AG04450 (cell line): ENCODE measurements around the gene PRR5L. TPM values are rescaled to one million over a fixed set of nuclear protein-coding genes. Genes with fewer than 3 reads are reported as not detected.

Experiments used
- CTCF ChIA-PET: fragments of 300-600, 350-600 bp; formaldehyde crosslinking; extraction: SDS; loops from one replicate; lab custom pipeline; 2022; ENCODE audit warnings: antibody characterized with exemption, inconsistent platforms; lab: Charles Lee
- POLR2A ChIA-PET: fragments of 350-600 bp; formaldehyde crosslinking; extraction: SDS; loops from one replicate; lab custom pipeline; 2021; ENCODE audit warnings: antibody characterized with exemption, inconsistent platforms; lab: Yijun Ruan, JAX
- DNase-seq: peaks from one replicate; pipeline ENCODE4 v3.0.0-alpha.2; 2011; ENCODE audit warnings: low read depth, low spot score
- H3K27ac ChIP-seq: one replicate; pipeline ENCODE4 v1.5.1; 2012; ENCODE audit warnings: low read depth, low read length, control low read depth
- H3K27me3 ChIP-seq: one replicate; pipeline ENCODE4 v1.6.0; 2012; ENCODE audit warnings: low read length; ENCODE audit not compliant: control insufficient read depth, insufficient read depth
- H3K4me3 ChIP-seq: 2 replicates; pipeline ENCODE4 v1.5.1; 2011; ENCODE audit warnings: mild to moderate bottlenecking, low read depth, low read length, control low read depth
- H3K9me3 ChIP-seq: 2 replicates; pipeline ENCODE4 v1.5.1; 2012; ENCODE audit warnings: low read length; ENCODE audit not compliant: control insufficient read depth, insufficient read depth
- polyA plus RNA-seq: library from polyadenylated mRNA; depleted of rRNA; stranded (reverse); fragments of >200 nt; gene quantifications from 2 replicates; pipeline ENCODE4 v1.2.3, GENCODE V29; 2011
- TF ChIP-seq, protein P1 (sequence below): IDR thresholded peaks from 2 replicates; pipeline ENCODE4 v1.5.1; 2011; ENCODE audit warnings: low read depth, low read length, control low read depth, inconsistent platforms

The PRR5L gene
- polyA plus RNA-seq, 1 experiment, result 3.4 TPM

DNA sequence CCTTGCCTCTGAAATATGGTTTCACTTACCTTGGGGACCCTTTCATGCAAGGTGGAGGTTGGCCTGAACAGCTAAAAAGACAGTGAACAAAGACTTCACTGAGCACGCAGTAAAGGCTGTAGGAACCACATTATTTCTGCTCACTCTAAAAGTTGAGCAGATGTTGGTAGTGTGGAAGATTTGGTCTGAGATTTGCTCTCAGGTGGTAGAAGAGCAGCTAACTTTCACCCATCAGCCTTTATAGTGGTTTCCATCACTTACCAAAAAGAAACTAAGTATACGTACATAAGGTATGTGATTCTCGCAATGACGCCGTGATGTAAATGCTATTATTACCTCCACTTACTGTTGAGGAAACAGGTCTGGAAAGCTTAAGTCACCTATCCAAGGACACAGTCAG lies 47.3 kb downstream of the PRR5L start:
- DNase-seq, result no peak
- H3K4me3 ChIP-seq, result no peak overlapping the region
- no peak overlapping the region for H3K27ac ChIP-seq
- ChIA-PET POLR2A (no interaction called here), CTCF (no interaction called here)
- TF ChIP-seq, protein P1, sequence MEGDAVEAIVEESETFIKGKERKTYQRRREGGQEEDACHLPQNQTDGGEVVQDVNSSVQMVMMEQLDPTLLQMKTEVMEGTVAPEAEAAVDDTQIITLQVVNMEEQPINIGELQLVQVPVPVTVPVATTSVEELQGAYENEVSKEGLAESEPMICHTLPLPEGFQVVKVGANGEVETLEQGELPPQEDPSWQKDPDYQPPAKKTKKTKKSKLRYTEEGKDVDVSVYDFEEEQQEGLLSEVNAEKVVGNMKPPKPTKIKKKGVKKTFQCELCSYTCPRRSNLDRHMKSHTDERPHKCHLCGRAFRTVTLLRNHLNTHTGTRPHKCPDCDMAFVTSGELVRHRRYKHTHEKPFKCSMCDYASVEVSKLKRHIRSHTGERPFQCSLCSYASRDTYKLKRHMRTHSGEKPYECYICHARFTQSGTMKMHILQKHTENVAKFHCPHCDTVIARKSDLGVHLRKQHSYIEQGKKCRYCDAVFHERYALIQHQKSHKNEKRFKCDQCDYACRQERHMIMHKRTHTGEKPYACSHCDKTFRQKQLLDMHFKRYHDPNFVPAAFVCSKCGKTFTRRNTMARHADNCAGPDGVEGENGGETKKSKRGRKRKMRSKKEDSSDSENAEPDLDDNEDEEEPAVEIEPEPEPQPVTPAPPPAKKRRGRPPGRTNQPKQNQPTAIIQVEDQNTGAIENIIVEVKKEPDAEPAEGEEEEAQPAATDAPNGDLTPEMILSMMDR, result no peak
- no peaks in the 10 kb centered on the region for H3K9me3 ChIP-seq
- H3K27me3 ChIP-seq, result peaks cover 24% of the 10 kb centered on the region

DNA sequence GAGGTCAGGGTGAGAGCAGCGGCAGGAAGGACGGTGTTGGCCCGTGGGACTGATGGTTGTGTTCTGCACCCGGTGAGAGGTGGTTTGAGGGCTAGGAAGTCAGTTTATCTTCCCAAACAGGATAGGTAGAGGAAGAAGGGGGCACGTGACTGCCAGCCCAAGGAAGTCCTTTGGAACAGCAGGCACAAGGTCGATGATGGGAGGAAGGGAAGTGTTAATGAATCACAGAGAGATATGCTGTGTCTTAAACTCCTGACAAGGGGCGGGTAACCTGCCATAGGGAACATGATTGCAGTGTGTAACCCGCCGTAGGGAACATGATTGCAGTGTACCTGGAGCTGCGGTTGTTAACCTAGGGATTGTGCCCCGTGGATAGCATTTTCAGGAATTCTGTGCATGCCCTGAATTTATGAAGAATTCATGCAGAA lies 49.0 kb downstream of the PRR5L start:
- no peak overlapping the region for H3K27ac ChIP-seq
- peaks cover 20% of the 10 kb centered on the region for H3K27me3 ChIP-seq
- no peak overlapping the region for H3K4me3 ChIP-seq
- ChIA-PET POLR2A (no interaction called here), CTCF (no interaction called here)
- TF ChIP-seq, protein P1, result no peak
- H3K9me3 ChIP-seq, result no peaks in the 10 kb centered on the region
- DNase-seq, result no peak

DNA sequence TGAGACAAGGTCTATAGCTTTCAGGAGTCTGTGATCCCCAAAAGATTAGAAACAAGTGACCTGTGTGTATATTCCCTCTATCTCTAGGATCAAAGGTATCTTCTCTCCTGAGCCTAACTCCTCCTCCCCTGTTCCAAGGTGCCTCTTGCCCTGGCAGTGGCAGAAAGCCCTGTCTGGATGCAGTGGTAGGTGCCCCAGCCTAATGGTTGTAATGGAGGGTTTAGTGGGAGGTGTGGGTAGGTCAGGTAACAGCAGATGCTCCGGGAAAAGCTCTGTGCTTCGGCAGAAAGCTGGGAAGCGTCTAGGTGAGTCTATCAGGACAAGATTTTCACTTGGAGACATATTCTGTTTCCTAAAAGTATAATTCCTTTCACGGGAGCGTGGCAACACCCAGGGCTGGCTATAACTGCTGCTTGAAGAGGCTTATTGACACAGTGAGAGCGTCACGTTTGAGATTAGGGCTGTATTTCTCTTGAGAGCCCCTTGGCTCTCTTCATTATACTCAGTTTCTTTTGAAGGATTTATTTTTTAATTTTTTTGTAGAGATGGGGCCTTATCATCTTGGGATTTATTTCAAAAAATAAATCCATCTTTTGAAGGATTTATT lies 49.5 kb downstream of the PRR5L start:
- ChIA-PET POLR2A (no interaction called here), CTCF (no interaction called here)
- Histone ChIP-seq H3K4me3 (no peak overlapping the region), H3K9me3 (no peaks in the 10 kb centered on the region), H3K27ac (no peak overlapping the region), H3K27me3 (peaks cover 17% of the 10 kb centered on the region)
- TF ChIP-seq, protein P1, result no peak
- DNase-seq, result no peak

DNA sequence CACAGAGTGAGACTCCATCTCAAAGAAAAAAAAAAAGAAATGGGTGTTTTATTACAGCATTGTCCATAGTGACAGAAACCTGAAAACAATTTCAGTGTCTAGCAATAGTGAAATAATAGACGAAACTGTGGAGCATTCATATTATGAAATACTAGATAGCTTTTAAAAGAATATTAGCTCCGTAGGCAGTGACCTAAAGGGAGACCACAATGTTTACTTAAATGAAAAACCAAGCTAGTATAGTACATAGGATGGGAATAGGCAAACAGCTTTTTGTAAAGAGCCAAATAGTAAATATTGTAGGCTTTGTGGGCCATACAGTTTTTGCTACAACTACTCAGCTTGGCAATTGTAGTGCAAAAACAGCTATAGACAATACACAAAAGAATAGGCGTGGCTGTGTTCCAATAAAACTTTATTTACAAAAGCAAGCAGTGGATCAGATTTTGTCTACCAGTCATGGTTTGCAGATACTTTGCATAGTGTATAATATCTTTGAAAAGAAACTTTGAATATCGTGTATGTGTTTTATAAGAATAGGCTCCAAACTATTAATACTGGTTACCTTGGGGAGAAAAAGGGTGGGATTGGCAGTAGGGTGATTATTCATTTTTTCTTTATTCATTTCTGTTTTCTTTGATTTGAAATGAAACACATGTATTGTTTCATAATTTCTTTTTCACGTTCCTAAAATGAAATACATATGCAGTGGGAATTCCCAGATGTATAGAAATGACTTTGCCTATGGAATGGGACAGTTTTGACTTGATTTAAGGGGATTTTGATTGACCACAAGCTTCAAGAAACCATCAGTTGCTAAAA lies 50.7 kb downstream of the PRR5L start:
- CTCF ChIA-PET, result no interaction called here
- POLR2A ChIA-PET, result no interaction called here
- H3K9me3 ChIP-seq, result no peaks in the 10 kb centered on the region
- DNase-seq, result no peak
- peaks cover 8% of the 10 kb centered on the region for H3K27me3 ChIP-seq
- no peak overlapping the region for H3K27ac ChIP-seq
- no peak overlapping the region for H3K4me3 ChIP-seq
- TF ChIP-seq, protein P1, result no peak

DNA sequence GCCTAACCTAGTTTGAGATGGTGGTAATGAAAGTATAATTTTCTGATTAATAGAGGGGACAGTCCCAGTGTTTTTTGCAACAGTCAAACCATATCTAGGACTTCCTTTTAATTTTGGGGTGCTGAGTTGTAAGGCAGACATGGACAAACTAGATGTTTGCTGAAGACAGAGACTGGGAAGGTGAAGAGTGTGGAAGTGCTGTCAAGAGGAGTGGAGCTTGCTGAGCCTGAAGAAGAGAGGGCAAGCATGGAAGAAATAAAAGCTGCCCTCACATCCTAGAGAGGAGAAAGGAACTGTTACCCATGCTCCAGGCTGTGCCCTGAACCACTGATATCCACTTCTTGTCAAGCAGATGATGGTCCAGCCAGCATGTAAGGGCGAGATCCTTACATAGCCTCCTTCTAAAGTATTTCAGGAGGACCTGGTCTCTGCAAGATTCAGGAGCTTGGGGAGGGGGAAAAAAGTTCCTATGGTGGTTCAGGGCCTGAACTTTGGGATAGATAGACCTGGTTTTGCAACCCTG lies 51.4 kb downstream of the PRR5L start:
- H3K9me3 ChIP-seq, result no peaks in the 10 kb centered on the region
- peaks cover 8% of the 10 kb centered on the region for H3K27me3 ChIP-seq
- CTCF ChIA-PET, result no interaction called here
- POLR2A ChIA-PET, result no interaction called here
- H3K27ac ChIP-seq, result no peak overlapping the region
- H3K4me3 ChIP-seq, result no peak overlapping the region
- DNase-seq, result no peak
- TF ChIP-seq, protein P1, result no peak
